GM19455 (cell line): ENCODE data around the gene PPP1R12A.
A peak's percentile ranks its signal among the peaks of the same experiment; 100 is the strongest.

Source experiments
- ATAC-seq: cut with Tn5 transposase; IDR thresholded peaks from one replicate; pipeline ENCODE4 v1.9.1; 2021; ENCODE audit not compliant: unreplicated experiment

The PPP1R12A gene

DNA sequence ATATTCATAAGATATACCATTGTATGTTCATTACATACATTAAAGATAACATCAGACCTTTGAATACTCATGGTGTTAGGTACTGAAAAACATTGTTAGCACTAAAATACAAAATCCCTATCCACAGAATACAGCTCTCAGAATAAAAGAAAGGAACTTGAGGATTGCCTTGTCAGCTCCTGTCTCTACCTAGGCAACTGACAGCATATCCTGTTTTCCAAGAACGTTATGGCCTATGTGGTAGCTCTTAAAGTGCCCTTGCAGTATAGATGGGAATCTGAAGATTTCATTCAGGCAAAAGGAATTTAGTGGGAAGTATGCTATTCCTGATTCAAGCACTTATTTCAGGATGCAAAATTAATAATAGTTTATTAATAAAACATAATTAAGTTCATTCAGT, 1.8 kb upstream of the PPP1R12A start:
- ATAC-seq, result no peak

DNA sequence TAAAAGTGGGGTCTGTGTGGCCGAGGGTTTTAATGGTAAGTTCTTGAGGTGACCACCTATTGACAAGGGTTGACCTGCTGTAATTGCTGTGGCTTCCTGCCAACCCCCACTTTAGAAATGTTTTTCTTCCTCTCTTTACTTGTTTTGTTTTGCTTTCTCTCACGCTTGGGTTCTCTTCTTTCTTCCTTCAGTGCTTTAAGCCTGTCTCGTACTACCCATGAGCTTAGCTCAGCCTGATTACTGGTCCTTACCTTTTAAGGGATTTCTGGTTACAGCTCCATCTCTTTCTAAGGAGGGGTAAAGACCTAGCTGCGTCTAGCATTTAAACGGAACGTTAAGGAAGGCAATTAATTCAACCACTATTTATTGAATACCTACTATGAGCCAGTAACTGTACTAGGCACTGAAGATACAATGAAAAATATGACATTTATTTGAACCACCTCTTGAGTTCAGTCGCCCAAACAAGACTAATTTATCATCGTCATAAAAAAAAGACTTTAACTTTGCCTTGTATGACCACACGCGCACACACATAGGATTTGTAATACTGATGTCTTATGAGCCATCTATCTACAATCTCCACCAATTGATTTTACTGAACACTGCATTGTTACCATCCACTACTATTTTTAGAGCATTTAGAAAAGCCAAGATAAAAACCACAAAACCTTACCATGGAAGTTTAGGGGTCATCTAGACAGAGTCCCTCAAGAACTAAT, 888 bp upstream of the PPP1R12A start:
- ATAC-seq, result peak; percentile 25

DNA sequence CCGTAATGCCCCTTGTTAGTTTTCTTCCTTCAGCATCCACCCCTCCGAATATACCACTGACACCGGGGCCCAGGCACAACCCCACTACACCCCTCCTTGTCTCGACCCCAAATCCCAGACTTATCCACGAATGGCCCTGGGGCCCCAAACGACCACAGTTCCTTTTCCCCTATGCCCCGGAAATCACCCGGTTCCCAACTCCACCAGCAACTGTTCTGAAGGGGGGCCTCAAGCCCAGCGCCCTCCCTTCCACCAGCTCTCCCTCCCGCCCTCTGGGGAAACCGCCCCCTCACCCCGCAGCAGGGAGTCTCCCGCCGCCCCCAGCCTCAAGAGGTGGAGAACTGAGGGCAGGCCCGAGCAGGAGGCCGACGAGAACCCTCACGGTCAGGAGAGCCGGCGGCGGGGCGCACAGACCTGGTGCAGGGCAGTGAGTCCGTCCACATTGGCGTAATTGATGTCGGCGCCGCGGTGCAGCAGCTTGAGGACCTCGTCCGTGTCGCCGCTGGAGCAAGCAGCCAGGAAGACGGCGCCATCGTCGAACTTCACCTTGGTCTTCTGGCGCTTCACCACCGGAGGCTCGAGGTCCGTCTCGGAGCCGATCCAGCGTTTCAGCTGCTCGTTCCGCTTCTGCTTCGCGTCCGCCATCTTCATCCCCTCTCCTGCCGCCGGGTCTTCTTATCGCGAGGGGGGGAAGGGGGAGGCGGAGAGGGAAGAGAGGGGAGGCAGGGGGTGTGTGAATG, 446 bp downstream of the PPP1R12A start:
- ATAC-seq, result peak; percentile 21

DNA sequence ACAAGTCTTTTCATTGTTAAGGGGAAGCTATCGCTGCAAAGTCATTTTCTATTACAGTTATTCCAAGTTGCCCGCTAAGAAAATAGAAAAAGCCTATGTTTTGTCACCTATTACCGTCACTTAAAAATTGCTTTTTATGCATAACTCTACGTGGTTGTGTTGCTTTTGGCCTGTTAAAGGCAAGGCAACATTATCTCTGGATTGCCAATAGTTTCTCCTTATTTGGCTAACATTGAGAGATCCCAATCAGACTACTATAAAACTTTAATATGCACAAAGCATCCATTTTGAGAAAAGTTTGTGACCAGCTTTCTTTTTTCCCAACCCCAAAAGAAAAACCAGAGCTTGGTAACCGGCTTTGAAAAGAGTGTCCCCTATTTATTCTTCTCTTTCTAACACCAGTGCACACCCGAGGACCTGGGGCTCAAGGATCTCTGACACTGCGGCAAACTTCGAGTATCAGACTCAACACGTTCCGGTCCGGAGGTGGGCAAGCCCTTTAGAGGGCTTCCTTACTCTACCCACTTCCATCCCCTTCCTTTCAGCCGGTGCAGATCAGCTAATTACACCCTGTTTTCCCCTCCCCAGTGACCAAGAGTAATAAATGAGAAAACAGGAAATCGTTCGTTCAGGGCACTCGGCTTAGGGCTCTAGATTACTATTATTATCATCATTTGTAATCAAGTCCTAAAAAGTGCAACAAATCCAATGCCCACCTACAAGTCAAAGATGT, 1.2 kb downstream of the PPP1R12A start:
- peak; percentile 10 for ATAC-seq

DNA sequence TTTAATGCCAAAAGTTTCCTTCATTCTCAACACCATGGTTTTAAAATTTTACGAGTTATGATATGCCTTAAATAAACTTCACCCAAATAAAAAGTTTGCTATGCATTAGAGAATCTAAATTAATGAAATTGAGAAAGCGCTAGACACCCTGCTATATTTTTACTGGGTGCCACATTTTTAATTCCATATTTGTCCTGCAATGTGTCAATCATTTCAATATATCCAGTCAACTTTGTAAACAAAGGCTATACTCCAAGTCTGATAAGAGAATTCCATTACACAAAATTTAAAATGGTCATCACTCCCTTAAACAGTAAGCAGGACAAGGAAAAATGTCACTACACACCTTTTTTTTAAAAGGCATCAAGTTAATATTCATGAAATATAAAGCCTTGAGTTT, 1.9 kb downstream of the PPP1R12A start:
- no peak for ATAC-seq

DNA sequence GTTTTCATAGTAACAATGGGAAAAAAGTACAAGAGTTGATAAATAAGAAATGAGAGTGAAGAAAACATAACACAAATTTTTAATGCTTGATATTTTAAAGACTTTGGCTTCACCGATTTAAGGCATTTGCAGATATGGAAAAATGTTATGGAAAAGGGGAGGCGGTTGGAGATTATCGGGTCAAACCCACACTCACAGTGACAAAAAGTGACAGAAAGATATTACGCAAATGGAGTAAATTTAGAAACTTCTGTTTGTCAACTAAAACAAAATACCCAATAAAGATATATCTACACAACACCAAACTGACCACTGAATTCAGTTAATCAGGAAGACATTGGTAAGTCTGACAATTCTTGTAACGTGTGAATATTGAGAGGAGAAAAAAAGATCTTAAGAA, 2.5 kb downstream of the PPP1R12A start:
- no peak for ATAC-seq

DNA sequence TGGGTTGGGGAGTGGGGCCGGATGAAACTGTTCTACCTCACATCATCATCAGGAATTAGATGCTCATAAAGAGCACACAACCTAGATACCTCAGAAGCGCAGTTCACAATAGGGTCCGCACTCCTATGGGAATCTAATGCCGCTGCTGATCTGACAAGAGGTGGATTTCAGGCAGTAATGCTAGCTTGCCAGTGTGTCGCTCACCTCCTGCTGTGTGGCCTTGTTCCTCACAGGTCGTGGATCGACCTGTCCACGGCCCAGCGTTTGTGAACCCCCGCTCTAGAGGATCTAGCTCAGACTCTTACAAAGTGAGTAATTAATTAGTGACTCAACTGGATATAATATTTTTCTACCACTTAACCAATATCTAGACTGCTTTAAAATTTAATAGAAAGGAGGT, 5.8 kb downstream of the PPP1R12A start:
- no peak for ATAC-seq

DNA sequence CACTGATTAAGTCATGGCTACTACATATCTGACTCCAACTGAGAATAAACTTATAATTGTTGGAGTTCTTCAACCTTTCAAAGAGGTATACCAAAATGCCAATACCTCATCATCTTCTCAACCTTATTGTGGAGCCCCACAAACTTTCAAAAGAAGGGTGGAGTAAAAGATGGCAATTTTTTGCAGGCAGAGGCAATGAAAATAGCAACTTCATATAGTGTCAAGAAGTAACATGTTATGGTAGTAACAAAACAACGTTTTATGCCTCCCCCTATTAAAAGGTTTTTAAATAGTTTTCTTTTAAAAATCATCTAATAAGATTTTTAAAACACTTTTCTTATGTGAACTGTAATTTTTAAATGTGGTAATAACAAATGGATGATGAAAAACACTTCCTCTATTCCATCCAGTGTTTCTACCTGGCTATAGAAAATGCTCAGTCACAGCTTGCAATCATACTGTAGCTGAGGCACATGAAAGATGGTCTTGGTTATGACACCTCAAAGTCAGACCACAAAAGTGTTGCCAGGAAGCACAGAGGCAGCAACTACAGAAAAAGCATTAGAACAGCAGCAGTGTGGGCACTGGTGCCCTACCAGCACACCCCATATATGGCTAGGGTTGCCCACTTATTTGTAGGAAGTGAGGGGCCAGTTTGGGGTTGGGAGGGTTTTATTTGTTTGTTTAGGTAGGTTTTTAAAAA, 7.0 kb downstream of the PPP1R12A start:
- ATAC-seq, result peak; percentile 96

DNA sequence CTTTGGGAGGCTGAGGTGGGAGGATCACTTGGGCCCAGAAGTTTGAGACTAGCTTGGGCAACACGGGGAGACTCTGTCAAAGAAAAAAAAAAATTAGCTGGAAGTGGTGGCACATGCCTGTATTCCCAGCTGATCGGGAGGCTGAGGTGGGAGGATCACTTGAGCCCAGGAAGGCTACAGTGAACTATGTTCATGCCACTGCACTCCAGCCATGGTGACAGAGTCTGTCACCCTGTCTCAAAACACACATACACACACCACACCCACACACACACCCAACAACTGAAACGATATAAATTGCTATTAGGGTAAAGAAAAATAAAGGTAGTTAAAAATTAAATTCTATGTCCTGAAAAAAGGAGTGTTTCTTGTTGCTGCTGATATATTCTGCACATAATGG, 7.9 kb downstream of the PPP1R12A start:
- ATAC-seq, result no peak

DNA sequence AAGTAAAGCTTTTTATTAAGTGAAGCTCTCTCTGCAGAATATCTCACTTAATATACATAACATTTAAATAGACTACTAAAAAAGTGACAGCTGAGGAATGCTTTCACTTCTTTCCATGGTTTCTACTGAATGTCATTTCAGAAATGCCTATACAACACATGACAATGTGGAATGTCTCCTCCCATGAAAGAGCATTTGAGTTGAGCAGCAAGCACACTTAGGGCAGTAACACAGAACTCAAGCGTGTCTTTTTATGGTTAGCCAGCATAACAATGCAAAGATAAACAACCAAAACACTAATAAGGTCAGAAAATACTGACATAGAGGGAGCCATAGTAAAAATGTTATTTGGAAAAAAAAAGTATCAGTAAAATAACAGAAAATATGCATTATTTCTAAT, 9.4 kb downstream of the PPP1R12A start:
- no peak for ATAC-seq

DNA sequence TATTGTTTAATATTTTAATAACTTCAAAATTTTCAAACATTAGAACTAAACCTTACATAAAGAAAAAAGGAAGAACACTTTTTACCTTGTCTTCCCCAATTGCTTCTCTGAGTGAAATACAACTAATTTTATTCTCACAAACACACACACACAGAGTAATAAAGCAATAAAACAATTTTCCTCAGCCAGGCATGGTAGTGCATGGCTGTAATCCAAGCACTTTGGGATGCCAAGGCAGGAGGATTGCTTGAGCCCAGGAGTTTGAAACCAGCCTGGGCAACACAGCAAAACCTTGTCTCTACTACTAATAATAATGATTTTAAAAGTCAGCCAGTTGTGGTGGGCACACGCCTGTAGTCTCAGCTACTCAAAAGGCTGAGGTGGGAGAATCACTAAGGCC, 13.1 kb downstream of the PPP1R12A start:
- ATAC-seq, result no peak

DNA sequence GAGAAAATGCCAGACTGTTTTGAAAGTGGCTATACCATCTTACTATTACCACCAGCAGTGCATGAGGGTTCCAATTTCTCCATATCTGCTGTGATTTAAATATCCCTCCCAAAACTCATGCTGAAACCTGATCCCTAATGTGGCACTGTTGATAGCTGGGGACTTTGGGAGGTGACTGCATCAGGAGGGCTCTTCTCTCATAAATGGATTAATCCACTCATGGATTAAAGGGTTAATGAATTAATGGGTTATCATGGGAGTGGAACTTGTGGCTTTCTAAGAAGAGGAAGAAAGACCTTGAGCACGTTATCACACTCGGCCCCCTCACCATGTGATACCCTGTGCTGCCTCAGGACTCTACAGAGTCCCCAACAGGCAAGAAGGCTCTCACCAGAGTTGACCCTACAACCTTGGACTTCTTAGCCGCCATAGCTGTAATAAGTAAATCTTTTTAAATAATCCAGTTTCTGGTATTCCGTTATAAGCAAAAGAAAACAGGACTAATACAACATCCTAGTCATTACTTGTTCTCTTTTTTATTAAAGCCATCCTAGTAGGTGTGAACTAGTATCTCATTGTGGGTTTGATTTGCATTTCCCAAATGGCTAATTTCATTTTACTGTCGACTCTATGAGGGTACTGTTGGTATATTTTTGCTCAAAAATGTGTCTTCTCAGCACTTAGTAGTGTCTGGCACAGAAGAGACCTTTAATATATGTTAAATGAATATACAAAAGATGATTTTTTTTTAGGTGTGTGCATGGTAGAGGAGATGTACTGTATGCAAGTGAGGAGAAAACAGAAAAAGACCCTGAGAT, 14.3 kb downstream of the PPP1R12A start:
- no peak for ATAC-seq

DNA sequence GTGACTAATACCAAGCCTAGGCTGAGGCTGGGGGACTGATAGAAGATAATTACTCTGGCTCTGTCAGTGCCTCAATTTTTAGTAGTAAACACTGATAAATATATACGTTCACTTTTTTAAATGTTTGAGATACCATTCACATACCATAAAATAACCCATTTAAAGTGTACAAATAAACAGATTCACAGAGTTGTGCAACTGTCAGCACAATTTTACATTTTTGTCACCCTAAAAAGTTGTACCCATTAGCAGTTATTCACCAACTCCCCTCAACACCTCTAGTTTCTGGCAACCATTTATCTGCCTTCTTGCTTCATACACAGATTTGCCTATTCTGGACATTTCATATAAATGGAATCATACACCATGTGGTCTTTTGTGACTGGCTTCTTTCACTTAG, 15.1 kb downstream of the PPP1R12A start:
- ATAC-seq, result no peak

DNA sequence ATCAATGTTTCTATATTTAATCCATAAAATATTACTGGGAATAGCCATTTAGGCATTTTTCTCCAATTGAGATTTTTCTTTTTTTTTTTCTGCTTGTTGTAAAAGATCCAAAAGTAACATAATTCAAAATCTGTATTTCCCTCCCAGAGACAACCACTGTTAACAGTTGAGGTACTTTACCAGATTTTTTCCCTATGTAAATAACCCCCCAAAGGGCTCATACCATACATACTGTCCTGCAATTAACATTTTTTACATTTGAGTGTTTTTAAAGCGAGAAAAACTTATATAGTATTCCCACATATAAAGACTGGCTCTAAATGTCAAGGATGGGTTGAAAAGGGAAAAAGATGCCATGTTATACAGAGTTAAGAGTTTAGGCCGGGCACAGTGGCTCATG, 18.1 kb downstream of the PPP1R12A start:
- no peak for ATAC-seq

DNA sequence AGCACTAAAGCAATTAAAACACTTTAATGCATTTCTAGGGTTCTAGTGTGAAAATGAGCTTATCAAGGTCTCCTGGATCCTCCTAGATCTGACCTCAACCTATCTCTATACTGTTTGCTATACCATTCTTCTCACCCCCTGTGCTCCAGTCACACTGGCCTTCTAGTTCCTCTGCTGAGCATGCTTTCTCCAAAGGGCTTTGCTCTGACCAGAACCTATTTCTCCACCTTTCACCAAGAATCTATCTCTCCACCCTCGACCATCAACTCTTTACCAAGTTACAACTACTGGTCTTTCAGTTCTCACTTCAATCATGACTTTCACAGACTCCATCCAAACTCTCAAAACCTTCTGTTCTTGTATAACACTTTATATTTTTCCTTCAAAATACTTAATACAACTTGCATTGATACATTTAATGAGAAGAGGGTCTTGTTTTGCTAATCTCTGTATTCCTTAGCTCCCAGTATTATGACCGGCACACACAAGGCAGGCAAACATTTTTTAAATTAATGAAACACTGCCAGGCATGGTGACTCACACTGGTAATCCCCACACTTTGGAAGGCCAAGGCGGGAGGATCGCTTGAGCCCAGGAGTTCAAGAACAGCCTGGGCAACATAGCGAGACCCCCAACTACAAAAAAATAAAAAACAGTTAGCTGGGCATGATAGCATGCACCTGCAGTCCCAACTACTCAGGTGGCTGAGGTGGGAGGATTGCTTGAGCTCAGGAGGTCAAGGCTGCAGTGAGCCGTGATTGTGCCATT, 22.8 kb downstream of the PPP1R12A start:
- ATAC-seq, result no peak

DNA sequence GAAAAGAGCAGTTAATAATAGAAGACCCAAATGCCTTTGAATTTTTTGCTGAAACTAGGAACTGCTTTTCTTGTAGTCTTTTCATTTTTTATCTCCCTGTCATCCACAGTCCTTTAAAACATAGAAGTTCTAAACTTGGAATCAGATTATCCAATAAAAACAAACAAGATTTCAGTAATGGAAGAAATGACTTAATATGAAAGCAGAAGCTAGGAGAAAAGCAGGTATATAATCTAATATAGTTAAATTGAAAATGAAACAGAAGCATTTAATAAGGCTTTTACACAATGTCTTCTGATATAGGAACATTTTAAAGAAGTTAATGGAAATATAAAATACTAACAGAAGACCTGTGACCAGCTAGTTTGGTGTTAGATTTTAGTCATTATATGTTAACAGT, 26.5 kb downstream of the PPP1R12A start:
- no peak for ATAC-seq

DNA sequence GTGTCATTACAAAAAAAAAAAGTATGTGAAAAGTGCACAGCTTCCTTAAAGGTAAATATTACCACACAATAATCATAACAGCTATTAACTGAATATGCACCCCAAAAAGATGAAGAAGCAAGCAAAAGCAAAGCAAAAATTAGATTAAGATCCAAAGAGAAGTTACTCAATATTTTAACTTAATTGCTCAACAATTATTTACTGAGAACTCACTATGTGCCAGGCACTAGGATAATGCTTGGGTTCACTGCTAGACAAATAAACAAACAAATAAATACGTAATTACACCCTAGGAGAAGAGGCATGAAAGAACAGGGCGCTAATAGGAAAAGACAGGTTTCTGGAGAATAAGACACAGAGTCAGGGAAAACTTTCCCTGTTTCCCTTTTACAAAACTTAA, 33.4 kb downstream of the PPP1R12A start:
- ATAC-seq, result no peak

DNA sequence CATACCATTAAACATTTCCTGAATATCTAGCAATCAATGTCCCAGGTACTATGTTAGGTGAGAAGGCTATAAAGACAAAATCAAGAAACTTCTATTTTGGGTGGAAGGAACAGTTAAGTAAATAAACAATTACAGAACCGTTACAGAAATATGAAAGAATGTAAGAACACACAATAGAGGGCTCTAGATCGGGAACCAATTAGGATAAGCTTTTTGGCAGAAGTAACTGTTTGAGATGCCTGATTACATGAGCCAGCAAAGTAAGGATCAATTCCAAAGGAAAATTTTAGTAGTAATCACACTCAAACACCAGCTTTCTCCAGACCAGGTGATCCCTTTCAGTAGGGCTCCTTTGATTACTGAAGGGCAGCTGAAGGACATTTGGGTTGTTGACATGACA, 33.9 kb downstream of the PPP1R12A start:
- ATAC-seq, result no peak

DNA sequence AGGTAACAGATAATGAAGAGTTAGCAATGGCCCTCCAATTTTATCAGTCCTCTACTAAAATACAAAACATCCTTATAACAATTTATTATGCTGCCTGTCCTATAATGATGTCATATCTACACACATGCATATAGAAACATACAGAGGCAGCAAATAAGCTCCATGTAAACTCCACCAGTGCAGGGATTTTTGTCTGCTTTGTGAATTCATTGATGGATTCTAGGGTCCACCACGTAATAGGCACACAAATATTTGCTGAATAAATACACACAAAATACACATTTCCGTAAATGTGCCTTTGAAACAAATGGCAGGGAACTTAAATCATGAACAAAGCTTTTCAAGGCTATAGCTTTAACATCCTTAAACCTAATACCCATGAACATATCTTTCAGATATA, 34.7 kb downstream of the PPP1R12A start:
- ATAC-seq, result no peak

DNA sequence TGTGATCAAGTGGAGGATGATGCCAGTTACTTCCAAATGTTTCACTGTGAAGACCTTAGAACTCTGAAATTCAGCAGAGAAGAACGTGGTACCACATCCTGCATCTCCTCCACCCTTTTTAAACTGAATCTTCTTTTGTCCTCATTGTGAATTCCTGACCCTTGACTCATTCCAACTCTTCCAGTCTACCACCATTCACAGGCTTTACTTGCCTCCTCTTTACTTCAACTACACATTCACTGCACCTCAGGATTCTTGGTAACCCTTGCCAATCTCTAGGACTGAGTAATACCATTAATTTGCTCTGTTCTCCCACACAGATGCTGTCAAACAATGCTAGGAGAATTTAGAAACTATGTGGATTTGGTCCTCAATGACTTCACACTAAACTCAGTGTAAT, 37.3 kb downstream of the PPP1R12A start:
- ATAC-seq, result no peak
